Activated T-cell treated with anti-CD3 and anti-CD28 coated beads, Interleukin-2, amount 50 U/mL, for 4 hours (primary cell): ENCODE results near the gene ART3. TPM values are rescaled to one million over a fixed set of nuclear protein-coding genes. Genes with fewer than 3 reads are reported as not detected.

Source experiments
- ATAC-seq, 2 donors: fragments of 200-7000 bp; cut with Tn5 transposase; one replicate each; pipeline ENCODE4 v1.10.0; 2021
- DNase-seq: peaks from one replicate; pipeline ENCODE4 v3.0.0-alpha.2; 2020
- H3K27me3 Mint-ChIP-seq: one replicate; pipeline ENCODE4 v1.8.0; 2021; ENCODE audit warnings: low read depth, mixed read lengths
- H3K36me3 Mint-ChIP-seq: one replicate; pipeline ENCODE4 v1.8.0; 2022; ENCODE audit warnings: mixed read lengths; ENCODE audit not compliant: insufficient read depth
- H3K4me1 Mint-ChIP-seq: one replicate; pipeline ENCODE4 v1.8.0; 2021; ENCODE audit warnings: low read depth, mixed read lengths
- H3K4me3 Mint-ChIP-seq: one replicate; pipeline ENCODE4 v1.8.0; 2021; ENCODE audit warnings: mild to moderate bottlenecking, moderate library complexity, mixed read lengths
- H3K9me3 Mint-ChIP-seq: one replicate; pipeline ENCODE4 v1.8.0; 2021; ENCODE audit warnings: mixed read lengths
- total RNA-seq, 3 donors: library from RNA; stranded (reverse); gene quantifications; one replicate each; pipeline ENCODE4 v1.2.1, GENCODE V29; 2021

ART3 gene
- total RNA-seq, 3 donors from 2014 or later: 0.79 to 0.95 TPM; not detected in 1

GRCh38 chr4:76058302-76058701 lies 16.2 kb upstream of the ART3 start:
- Mint-ChIP-seq H3K9me3 (no peaks in the 10 kb centered on the region), H3K4me1 (peaks cover 42% of the 10 kb centered on the region), H3K4me3 (peak overlapping the region; percentile 5), H3K36me3 (no peaks in the 10 kb centered on the region), H3K27me3 (peaks cover 12% of the 10 kb centered on the region)
- DNase-seq (no peak), ATAC-seq (peak; percentile 75 to 82)

- Mint-ChIP-seq H3K9me3 (no peaks in the 10 kb centered on the region), H3K27me3 (peaks cover 8% of the 10 kb centered on the region), H3K36me3 (no peaks in the 10 kb centered on the region), H3K4me1 (peaks cover 42% of the 10 kb centered on the region), H3K4me3 (peak overlapping the region; percentile 5)
- ATAC-seq: no peak
- no peak for DNase-seq
These were observed 15.6 kb upstream of the ART3 start for GRCh38 chr4:76058888-76059426.

GRCh38 chr4:76059750-76060149 lies 14.8 kb upstream of the ART3 start:
- peak; percentile 40 to 57 for ATAC-seq
- no peaks in the 10 kb centered on the region for H3K9me3 Mint-ChIP-seq
- no peak overlapping the region for H3K4me3 Mint-ChIP-seq
- DNase-seq: no peak
- H3K36me3 Mint-ChIP-seq: no peaks in the 10 kb centered on the region
- peaks cover 42% of the 10 kb centered on the region for H3K4me1 Mint-ChIP-seq
- H3K27me3 Mint-ChIP-seq: peaks cover 8% of the 10 kb centered on the region

- H3K27me3 Mint-ChIP-seq: peaks cover 6% of the 10 kb centered on the region
- peaks cover 37% of the 10 kb centered on the region for H3K4me1 Mint-ChIP-seq
- no peak overlapping the region for H3K4me3 Mint-ChIP-seq
- ATAC-seq (no peak), DNase-seq (no peak)
- H3K36me3 Mint-ChIP-seq: no peaks in the 10 kb centered on the region
- H3K9me3 Mint-ChIP-seq: no peaks in the 10 kb centered on the region
These were observed 14.0 kb upstream of the ART3 start for GRCh38 chr4:76060506-76060905.

DNA sequence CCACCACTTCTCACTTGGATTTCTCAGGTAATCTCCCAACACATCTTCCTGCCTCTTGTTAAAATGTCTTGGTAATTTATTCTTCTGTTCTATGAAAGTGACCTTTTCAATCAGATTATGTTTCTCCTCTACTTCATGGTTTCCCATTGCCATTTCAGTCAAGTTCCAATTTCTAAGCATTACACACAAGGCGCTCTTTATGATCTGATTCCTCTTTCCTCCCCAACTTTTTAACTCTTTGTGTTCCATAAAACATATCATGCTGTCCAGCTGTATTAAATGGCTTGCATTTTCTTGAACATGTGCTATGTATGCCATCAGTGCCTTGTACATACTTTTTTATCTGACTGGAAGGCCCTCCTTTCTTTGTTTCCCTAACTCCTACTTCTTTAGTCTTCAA lies 13.1 kb upstream of the ART3 start:
- peaks cover 6% of the 10 kb centered on the region for H3K27me3 Mint-ChIP-seq
- H3K9me3 Mint-ChIP-seq: no peaks in the 10 kb centered on the region
- no peaks in the 10 kb centered on the region for H3K36me3 Mint-ChIP-seq
- ATAC-seq: no peak
- no peak for DNase-seq
- peaks cover 37% of the 10 kb centered on the region for H3K4me1 Mint-ChIP-seq
- H3K4me3 Mint-ChIP-seq: no peak overlapping the region

- ATAC-seq (no peak), DNase-seq (no peak)
- Mint-ChIP-seq H3K27me3 (peaks cover 6% of the 10 kb centered on the region), H3K9me3 (no peaks in the 10 kb centered on the region), H3K4me3 (no peak overlapping the region), H3K36me3 (no peaks in the 10 kb centered on the region), H3K4me1 (peaks cover 36% of the 10 kb centered on the region)
These were observed 12.5 kb upstream of the ART3 start for GRCh38 chr4:76061982-76062381.

- Mint-ChIP-seq H3K4me3 (no peak overlapping the region), H3K27me3 (peaks cover 6% of the 10 kb centered on the region), H3K36me3 (no peaks in the 10 kb centered on the region), H3K9me3 (no peaks in the 10 kb centered on the region), H3K4me1 (peaks cover 3% of the 10 kb centered on the region)
- DNase-seq: no peak
- ATAC-seq: no peak
These were observed 8.0 kb upstream of the ART3 start for GRCh38 chr4:76066546-76066945.

- Mint-ChIP-seq H3K36me3 (no peaks in the 10 kb centered on the region), H3K27me3 (peaks cover 3% of the 10 kb centered on the region), H3K9me3 (no peaks in the 10 kb centered on the region), H3K4me3 (no peak overlapping the region), H3K4me1 (peaks cover 1% of the 10 kb centered on the region)
- peak; percentile 82 to 85 for ATAC-seq
- DNase-seq: peak; percentile 61
These were observed 6.7 kb upstream of the ART3 start for GRCh38 chr4:76067652-76068286.

DNA sequence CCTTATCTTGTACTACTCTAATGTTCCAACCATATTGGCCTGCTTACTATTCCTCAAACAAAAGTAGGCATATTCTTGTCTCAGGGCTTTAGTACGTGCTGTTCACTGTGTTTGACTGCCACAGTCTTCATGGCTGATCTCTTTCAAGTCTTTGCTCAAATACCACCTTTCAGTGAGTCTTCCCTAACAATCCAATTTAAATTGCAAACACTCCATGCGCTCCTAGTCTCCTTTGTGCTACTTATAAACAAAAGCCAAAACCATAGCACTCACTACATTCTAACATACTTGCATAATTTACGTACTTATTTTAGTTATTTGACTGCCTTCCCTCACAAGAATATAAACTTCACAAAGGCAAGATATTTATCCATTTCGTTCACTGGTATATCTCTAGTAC lies 1.7 kb upstream of the ART3 start:
- DNase-seq: no peak
- no peaks in the 10 kb centered on the region for H3K9me3 Mint-ChIP-seq
- H3K4me1 Mint-ChIP-seq: no peaks in the 10 kb centered on the region
- H3K36me3 Mint-ChIP-seq: no peaks in the 10 kb centered on the region
- ATAC-seq: no peak
- H3K27me3 Mint-ChIP-seq: no peaks in the 10 kb centered on the region
- H3K4me3 Mint-ChIP-seq: no peak overlapping the region

DNA sequence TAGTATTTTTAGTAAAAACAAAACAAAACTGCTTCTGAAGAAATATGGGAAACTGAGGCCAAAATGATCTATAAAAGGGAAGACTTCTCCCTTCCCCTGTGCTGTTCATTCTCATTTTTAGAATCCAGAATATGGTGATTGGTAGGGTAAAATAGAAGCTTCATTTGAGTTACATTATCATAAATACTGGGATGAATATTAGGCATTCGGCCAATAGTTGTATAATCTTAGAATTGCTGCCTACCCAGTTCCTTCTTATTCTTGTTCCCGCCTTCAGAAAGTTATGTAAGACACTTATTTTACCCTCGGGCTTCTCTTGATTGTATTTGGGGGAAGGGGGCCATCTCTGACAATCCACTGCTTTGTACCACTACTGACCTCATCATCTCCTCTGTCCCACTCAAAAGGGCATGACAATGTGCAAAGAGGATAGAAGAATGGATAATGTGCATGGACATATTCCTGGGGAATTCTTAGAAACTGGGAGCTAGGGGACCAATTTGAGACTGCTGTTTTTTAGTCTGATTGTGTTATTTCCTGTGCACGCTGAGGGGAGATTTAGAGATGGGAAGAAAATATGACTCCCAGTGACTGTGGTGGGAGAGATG lies 588 bp downstream of the ART3 start:
- Mint-ChIP-seq H3K4me1 (no peaks in the 10 kb centered on the region), H3K27me3 (peaks cover 9% of the 10 kb centered on the region), H3K9me3 (no peaks in the 10 kb centered on the region), H3K4me3 (no peak overlapping the region), H3K36me3 (no peaks in the 10 kb centered on the region)
- DNase-seq (no peak), ATAC-seq (no peak)

DNA sequence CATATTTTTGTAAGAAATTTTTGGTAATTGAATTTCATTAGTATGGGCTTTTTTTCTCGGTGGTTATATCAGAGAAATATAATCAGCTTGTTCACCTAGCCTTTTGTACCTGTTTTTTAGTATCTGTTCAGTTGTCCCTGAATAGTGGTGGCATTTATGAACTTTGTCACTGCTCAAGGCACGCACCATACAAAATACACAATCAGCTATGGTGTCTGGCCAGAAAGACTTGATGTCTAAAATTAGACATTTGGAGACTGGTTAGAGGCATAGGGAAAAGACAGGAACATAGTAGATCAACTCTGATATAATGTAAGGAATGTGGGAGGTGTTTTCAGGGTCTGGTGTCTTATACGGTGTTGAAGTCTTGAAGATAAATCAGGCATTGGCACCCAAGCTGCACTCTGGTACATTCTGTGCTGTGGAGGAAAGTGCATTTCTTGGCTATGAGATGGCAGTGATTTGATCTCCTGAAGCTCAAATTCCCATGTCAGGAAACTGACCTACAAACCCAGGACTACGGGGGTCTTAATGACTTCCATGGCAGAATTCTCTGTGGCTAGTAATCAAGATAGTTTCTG lies 3.6 kb downstream of the ART3 start:
- no peaks in the 10 kb centered on the region for H3K9me3 Mint-ChIP-seq
- DNase-seq (no peak), ATAC-seq (no peak)
- H3K4me3 Mint-ChIP-seq: no peak overlapping the region
- peaks cover 9% of the 10 kb centered on the region for H3K27me3 Mint-ChIP-seq
- no peaks in the 10 kb centered on the region for H3K4me1 Mint-ChIP-seq
- no peaks in the 10 kb centered on the region for H3K36me3 Mint-ChIP-seq

- no peak for ATAC-seq
These were observed 9.0 kb downstream of the ART3 start for GRCh38 chr4:76083386-76083988.

DNA sequence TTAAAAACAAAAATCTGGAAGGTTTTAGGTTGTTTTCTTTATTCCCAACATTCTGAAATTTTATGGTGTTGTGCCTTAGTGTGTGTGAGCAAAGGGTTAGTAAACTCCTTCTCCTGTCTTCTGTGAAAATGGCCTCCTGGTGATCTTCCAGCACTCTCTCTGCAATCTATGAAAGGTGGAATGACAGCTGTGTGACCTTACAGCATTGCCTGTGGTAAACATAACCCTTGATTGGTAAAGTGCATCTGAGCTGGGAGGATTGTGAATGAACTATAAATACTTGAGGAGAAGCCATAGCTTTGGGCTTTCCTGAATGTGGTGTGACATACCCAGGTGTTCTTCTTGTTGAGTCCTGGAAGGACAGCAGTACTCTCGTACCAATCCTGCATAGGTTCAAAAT lies 10.0 kb downstream of the ART3 start:
- H3K27me3 Mint-ChIP-seq: peaks cover 5% of the 10 kb centered on the region
- no peak overlapping the region for H3K4me3 Mint-ChIP-seq

More at GRCh38 chr4:76083386-76083988, 9.0 kb downstream of the ART3 start:
- Mint-ChIP-seq H3K27me3 (peaks cover 13% of the 10 kb centered on the region), H3K4me3 (no peak overlapping the region), H3K9me3 (no peaks in the 10 kb centered on the region), H3K36me3 (no peaks in the 10 kb centered on the region), H3K4me1 (no peaks in the 10 kb centered on the region)
- no peak for DNase-seq

GRCh38 chr4:76087007-76087769 lies 12.7 kb downstream of the ART3 start:
- ATAC-seq: no peak
- Mint-ChIP-seq H3K27me3 (peaks cover 5% of the 10 kb centered on the region), H3K4me1 (peaks cover 5% of the 10 kb centered on the region), H3K9me3 (no peaks in the 10 kb centered on the region), H3K36me3 (no peaks in the 10 kb centered on the region), H3K4me3 (no peak overlapping the region)
- DNase-seq: no peak

More for the DNA sequence above, 10.0 kb downstream of the ART3 start:
- no peak for DNase-seq
- no peak for ATAC-seq
- Mint-ChIP-seq H3K36me3 (no peaks in the 10 kb centered on the region), H3K9me3 (no peaks in the 10 kb centered on the region), H3K4me1 (no peaks in the 10 kb centered on the region)
